HCT116 (cell line): ENCODE measurements around the gene PRPF6. TPM values are rescaled to one million over a fixed set of nuclear protein-coding genes. Genes with fewer than 3 reads are reported as not detected.

Experiments
- ATAC-seq: fragments of 200-7000 bp; cut with Tn5 transposase; 2 replicates; pipeline ENCODE4 v1.9.1; 2020; ENCODE audit warnings: mild to moderate bottlenecking, moderate library complexity
- BruUV-seq: library from RNA; stranded (reverse); fragments of 400-500 nt; replicated peaks from 2 replicates; lab custom pipeline; 2021; lab: Mats Ljungman, UMichigan
- CTCF ChIA-PET: fragments of 300-600 bp; sonication (Branson Sonifier 250); formaldehyde crosslinking; loops from one replicate; lab custom pipeline; 2021; ENCODE audit warnings: antibody characterized with exemption; lab: Charles Lee
- POLR2A ChIA-PET: fragments of 300-600, 350-600 bp; sonication (Branson Sonifier 250); formaldehyde crosslinking; loops from one replicate; lab custom pipeline; 2021; ENCODE audit warnings: antibody characterized with exemption; lab: Charles Lee
- RAD21 ChIA-PET, 2 experiments: fragments of 300-600 bp; sonication (Branson Sonifier 250); formaldehyde crosslinking; loops; one replicate each; lab custom pipeline; 2023; ENCODE audit warnings: low total read pairs in 2 of 2; ENCODE audit not compliant: uncharacterized antibody in 2 of 2, unreplicated experiment in 2 of 2, low non-redundant PET in 1 of 2; lab: Charles Lee
- DNase-seq: peaks from one replicate; pipeline ENCODE4 v3.0.0-alpha.2; 2010; ENCODE audit warnings: low read depth, low spot score
- H2AFZ ChIP-seq: fragments of 200-600 bp; shearing (Covaris generic), sonication (generic); 2 replicates; pipeline ENCODE4 v1.6.1; 2017; ENCODE audit warnings: low read depth, mixed run types, mixed read lengths, antibody characterized with exemption, low read length; ENCODE audit not compliant: poor library complexity, severe bottlenecking
- H3K27ac ChIP-seq: 2 replicates; pipeline ENCODE4 v1.5.1; 2012; ENCODE audit warnings: low read depth, low read length
- H3K27me3 ChIP-seq: fragments of 200-600 bp; sonication (generic); 2 replicates; pipeline ENCODE4 v1.6.1; 2016; ENCODE audit warnings: mixed run types, low read length, mixed read lengths; ENCODE audit not compliant: insufficient read depth
- H3K36me3 ChIP-seq, 2 experiments: fragments of 200-500 bp in 1 of 2; fragments of 200-600 bp in 1 of 2; sonication (Bioruptor generic) in 1 of 2; sonication (generic) in 1 of 2; 2 replicates each; pipeline versions ENCODE4 v1.5.1 to v1.6.1; 2014 to 2016; ENCODE audit warnings: low read length in 2 of 2, inconsistent platforms in 1 of 2, mixed read lengths in 1 of 2, mixed run types in 1 of 2; ENCODE audit not compliant: insufficient read depth in 2 of 2, control insufficient read depth in 1 of 2
- H3K4me1 ChIP-seq, 2 experiments: fragments of 200-600 bp in 1 of 2; sonication (generic) in 1 of 2; 2 replicates each; pipeline versions ENCODE4 v1.5.1 to v1.6.1; 2012 to 2017; ENCODE audit warnings: low read length in 2 of 2, inconsistent platforms in 1 of 2, mild to moderate bottlenecking in 1 of 2, mixed read lengths in 1 of 2, mixed run types in 1 of 2, moderate library complexity in 1 of 2; ENCODE audit not compliant: insufficient read depth in 2 of 2, control insufficient read depth in 1 of 2
- H3K4me2 ChIP-seq: fragments of 200-600 bp; sonication (generic); 2 replicates; pipeline ENCODE4 v1.6.1; 2017; ENCODE audit warnings: mixed run types, low read length, mixed read lengths
- H3K4me3 ChIP-seq, 2 experiments: fragments of 200-600 bp in 1 of 2; sonication (generic) in 1 of 2; replicated peaks in 1 of 2; 2 replicates each; pipeline ENCODE4 v1.5.1; 2011 to 2016; ENCODE audit warnings: low read length in 2 of 2, control low read depth in 1 of 2, low read depth in 1 of 2, mild to moderate bottlenecking in 1 of 2, mixed read lengths in 1 of 2, mixed run types in 1 of 2
- H3K79me2 ChIP-seq: fragments of 200-600 bp; sonication (generic); 2 replicates; pipeline ENCODE4 v1.6.1; 2017; ENCODE audit warnings: mild to moderate bottlenecking, mixed run types, low read length, moderate library complexity, mixed read lengths; ENCODE audit not compliant: insufficient read depth
- H3K9ac ChIP-seq: fragments of 200-600 bp; sonication (generic); 2 replicates; pipeline ENCODE4 v1.6.1; 2016; ENCODE audit warnings: low read length, mixed read lengths
- H3K9me2 ChIP-seq: fragments of 200-600 bp; sonication (generic), shearing (Covaris generic); 2 replicates; pipeline ENCODE4 v1.6.1; 2017; ENCODE audit warnings: mixed run types, mild to moderate bottlenecking, moderate library complexity; ENCODE audit not compliant: insufficient read depth
- H3K9me3 ChIP-seq, 2 experiments: fragments of 200-500 bp in 1 of 2; fragments of 200-600 bp in 1 of 2; sonication (Bioruptor generic) in 1 of 2; sonication (generic) in 1 of 2; 2 replicates each; pipeline ENCODE4 v1.6.1; 2014 to 2017; ENCODE audit warnings: low read length in 2 of 2, mixed read lengths in 2 of 2, inconsistent platforms in 1 of 2, low read depth in 1 of 2, mild to moderate bottlenecking in 1 of 2, mixed run types in 1 of 2, moderate library complexity in 1 of 2; ENCODE audit not compliant: control insufficient read depth in 1 of 2, insufficient read depth in 1 of 2
- H4K20me1 ChIP-seq: fragments of 200-600 bp; sonication (generic), shearing (Covaris generic); 2 replicates; pipeline ENCODE4 v1.6.1; 2017; ENCODE audit warnings: mixed run types, mild to moderate bottlenecking, moderate library complexity; ENCODE audit not compliant: insufficient read depth
- ELF1 ChIP-seq: IDR thresholded peaks from 2 replicates; pipeline ENCODE4 v1.6.1; 2012; ENCODE audit warnings: low read depth, borderline replicate concordance
- FOSL1 ChIP-seq: IDR thresholded peaks from 2 replicates; pipeline ENCODE4 v1.6.1; 2012; ENCODE audit warnings: low read depth
- JUND ChIP-seq: IDR thresholded peaks from 2 replicates; pipeline ENCODE4 v1.6.1; 2012
- POLR2A ChIP-seq: IDR thresholded peaks from 2 replicates; pipeline ENCODE4 v1.7.0; 2011; ENCODE audit warnings: borderline replicate concordance; ENCODE audit not compliant: insufficient read depth, insufficient read length; ENCODE audit errors: extremely low read depth
- RAD21 ChIP-seq: IDR thresholded peaks from 2 replicates; pipeline ENCODE4 v1.6.1; 2012; ENCODE audit warnings: low read depth, mild to moderate bottlenecking
- SIN3A ChIP-seq: IDR thresholded peaks from 2 replicates; pipeline ENCODE4 v1.6.1; 2012; ENCODE audit warnings: low read depth
- ZNF274 ChIP-seq: fragments of 200-500 bp; sonication (Bioruptor generic); IDR thresholded peaks from 2 replicates; pipeline ENCODE4 v1.6.1; 2014; ENCODE audit warnings: mild to moderate bottlenecking, low read depth, low read length, inconsistent platforms
- intact Hi-C: fragments of 100-400 bp; cut with micrococcal nuclease; formaldehyde crosslinking; loops from 2 replicates; pipeline ENCODE4 v1.10.0; 2022
- total RNA-seq: library from RNA; stranded (reverse); gene quantifications from one replicate; pipeline ENCODE4 v1.2.1, GENCODE V29; 2021; ENCODE audit not compliant: unreplicated experiment
- TF ChIP-seq, protein P1 (sequence below): IDR thresholded peaks from 2 replicates; pipeline ENCODE4 v1.6.1; 2012; ENCODE audit warnings: low read depth

Gene PRPF6
- total RNA-seq, 1 experiment from 2014 or later = 74.9 TPM

DNA sequence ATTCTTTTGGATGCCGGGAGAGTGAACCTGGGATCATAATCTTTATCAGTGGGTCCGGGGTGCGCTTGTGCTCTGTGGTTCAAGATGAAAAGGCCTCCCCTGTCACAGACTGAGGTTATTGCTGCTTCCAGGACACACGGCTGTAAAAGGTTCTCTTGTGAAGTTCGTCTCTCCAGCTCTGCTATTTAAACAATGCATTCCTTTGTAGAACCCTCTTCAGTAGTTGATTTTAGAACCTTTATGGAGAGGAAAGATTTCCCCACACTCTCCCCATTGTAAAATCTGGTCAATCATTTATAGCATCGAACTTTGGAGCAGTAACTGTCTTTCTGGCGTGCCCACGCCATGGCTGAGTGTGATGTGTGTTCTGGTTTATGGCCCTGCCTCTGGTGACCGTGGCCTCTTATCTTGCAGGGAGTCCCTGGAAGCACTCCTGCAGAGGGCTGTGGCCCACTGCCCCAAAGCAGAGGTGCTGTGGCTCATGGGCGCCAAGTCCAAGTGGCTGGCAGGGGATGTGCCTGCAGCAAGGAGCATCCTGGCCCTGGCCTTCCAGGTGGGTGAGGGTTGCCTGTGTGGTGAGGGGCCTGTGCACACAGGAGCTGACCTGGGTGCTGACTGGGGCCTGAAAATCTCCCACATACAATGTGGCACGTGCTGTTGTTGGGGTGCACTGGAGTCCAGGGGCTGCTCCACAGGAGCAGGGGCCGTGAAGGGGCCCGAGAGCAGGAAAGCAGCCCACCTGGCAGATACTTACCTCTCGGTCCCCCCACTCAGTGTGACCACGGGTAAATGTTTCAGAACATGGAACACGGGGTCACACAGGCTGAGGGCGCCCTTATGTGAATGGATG, 43.4 kb downstream of the PRPF6 start:
- H3K4me3 ChIP-seq = no peak overlapping the region
- no peaks in the 10 kb centered on the region for H3K79me2 ChIP-seq
- H3K27ac ChIP-seq = no peak overlapping the region
- H3K27me3 ChIP-seq = no peaks in the 10 kb centered on the region
- intact Hi-C loops = no loop called here
- no TSS peak for BruUV-seq
- H3K4me1 ChIP-seq = no peaks in the 10 kb centered on the region
- ATAC-seq (no peak), DNase-seq (no peak)
- TF ChIP-seq ELF1 = no peak
- no peak for TF ChIP-seq FOSL1
- no peak for TF ChIP-seq ZNF274
- TF ChIP-seq, protein P1, sequence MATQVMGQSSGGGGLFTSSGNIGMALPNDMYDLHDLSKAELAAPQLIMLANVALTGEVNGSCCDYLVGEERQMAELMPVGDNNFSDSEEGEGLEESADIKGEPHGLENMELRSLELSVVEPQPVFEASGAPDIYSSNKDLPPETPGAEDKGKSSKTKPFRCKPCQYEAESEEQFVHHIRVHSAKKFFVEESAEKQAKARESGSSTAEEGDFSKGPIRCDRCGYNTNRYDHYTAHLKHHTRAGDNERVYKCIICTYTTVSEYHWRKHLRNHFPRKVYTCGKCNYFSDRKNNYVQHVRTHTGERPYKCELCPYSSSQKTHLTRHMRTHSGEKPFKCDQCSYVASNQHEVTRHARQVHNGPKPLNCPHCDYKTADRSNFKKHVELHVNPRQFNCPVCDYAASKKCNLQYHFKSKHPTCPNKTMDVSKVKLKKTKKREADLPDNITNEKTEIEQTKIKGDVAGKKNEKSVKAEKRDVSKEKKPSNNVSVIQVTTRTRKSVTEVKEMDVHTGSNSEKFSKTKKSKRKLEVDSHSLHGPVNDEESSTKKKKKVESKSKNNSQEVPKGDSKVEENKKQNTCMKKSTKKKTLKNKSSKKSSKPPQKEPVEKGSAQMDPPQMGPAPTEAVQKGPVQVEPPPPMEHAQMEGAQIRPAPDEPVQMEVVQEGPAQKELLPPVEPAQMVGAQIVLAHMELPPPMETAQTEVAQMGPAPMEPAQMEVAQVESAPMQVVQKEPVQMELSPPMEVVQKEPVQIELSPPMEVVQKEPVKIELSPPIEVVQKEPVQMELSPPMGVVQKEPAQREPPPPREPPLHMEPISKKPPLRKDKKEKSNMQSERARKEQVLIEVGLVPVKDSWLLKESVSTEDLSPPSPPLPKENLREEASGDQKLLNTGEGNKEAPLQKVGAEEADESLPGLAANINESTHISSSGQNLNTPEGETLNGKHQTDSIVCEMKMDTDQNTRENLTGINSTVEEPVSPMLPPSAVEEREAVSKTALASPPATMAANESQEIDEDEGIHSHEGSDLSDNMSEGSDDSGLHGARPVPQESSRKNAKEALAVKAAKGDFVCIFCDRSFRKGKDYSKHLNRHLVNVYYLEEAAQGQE = no peak
- TF ChIP-seq SIN3A = no peak
- no peak for TF ChIP-seq POLR2A
- no peak for TF ChIP-seq RAD21
- TF ChIP-seq JUND = no peak
- no peaks in the 10 kb centered on the region for H3K9me2 ChIP-seq
- H3K36me3 ChIP-seq = peaks cover 37% of the 10 kb centered on the region in 2 experiments
- ChIA-PET POLR2A (no interaction called here), CTCF (no interaction called here), RAD21 (no interaction called here)
- H3K4me2 ChIP-seq = no peak overlapping the region
- no peak overlapping the region for H3K9ac ChIP-seq
- no peak overlapping the region for H2AFZ ChIP-seq
- H4K20me1 ChIP-seq = no peaks in the 10 kb centered on the region
- no peaks in the 10 kb centered on the region for H3K9me3 ChIP-seq
